IPS DF 19.7 (cell line): ENCODE data around the gene SEMA3C.

Experiments used
- DNase-seq: peaks from one replicate; pipeline ENCODE4 v3.0.0-alpha.2; 2013; ENCODE audit warnings: low read depth, low spot score

SEMA3C gene

GRCh38 chr7:80918909-80919721, at the start of gene SEMA3C:
TSS of gene SEMA3C (minus strand) at chr7:80919051. CDS start at chr7:80916781, 2,270 bp downstream.
- peak; percentile 68 for DNase-seq

DNA sequence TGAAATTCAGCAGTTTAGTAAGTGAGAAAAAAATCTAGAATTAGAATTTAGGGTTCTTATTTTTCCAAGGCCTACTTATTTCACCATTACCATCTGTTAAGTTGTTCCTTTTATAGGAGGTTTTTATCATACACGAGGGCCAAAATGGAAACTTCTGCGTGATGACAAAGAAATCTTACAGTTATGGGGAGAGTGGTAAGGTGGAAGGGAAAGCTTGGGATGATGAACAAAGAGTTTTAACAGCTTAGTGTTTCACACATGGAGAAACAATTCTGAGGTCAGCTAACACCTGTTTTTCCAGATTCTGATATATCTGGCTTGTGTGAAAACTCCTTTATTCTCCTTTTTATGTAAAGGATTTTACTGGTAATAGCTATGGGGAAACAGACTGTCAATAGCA, 49.8 kb upstream of the SEMA3C start:
- no peak for DNase-seq

DNA sequence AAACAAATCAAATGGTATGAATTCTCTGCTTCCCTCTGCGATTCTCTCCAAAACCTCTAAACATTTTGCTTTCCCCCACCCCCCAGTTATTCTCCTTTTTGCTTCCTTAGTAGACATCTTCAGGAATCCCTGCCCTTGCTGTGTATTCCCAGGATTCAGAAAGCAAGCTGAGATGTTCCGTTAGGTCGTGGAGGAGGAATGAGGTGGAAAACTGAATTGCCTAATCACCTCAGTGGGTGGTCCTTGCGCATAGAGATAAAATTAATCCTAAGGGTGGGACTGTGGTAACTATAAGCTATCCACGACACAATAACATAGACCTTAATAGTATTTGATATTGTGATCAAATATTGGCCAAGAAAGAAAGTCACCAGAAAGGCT, 49.1 kb upstream of the SEMA3C start:
- DNase-seq = no peak

DNA sequence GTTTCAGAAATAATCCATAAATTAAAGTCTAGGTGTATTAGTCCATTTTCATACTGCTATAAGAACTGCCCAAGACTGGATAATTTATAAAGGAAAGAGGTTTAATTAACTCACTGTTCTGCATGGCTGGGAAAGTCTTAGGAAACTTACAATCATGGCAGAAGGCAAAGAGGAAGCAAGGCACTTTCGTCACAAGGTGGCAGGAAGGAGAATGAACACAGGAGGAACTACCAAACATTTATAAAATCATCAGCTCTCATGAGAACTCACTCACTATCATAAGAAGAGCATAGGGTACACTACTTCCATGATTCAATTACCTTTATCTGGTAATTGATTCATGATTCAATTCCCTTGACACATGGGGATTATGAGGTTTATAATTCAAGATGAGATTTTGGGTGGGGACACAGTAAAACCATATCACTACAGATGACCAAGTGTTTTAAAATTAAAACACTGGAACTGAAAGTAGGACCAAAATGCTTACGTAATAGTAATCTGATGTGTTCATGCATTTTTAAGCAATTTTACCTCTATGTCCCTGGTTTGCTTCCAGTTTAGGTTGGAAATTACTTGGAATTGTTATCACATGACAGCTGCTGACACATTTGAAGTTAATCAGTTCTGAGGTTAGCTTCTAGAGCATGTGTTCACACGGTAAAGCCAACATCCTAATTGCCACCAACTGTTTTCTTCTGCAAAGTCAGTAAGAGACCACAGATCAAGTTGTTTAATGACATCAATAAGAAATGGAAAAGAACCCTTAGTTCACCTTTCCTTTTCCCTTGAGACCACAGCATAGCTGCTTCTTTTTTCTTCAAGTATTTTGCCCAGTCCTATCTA, 48.4 kb upstream of the SEMA3C start:
- DNase-seq = no peak

DNA sequence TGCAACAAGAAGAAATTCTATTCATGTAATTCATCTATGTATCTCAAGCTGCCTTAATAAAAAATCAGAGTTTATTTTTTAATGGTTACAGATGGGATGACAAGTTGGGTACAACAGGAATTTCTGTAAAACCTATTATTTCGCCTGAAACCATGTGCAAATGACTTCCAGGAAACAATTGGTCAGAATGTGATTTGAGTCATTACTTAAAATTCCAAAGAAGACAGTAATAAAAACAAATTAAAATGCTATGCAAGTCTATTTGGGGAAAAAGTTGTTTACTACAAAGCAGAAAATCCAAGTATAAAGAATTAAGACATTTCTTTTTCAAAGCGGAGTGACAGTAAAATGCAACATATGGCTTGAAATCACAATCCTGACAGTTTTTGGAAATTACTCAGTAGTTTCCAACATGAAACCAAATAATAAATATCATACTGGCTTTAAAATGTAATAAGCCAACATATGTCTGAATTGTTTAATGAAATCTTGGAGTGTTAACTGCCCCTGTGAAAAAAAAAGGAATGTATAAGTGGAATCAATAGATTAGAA, 41.5 kb upstream of the SEMA3C start:
- DNase-seq = no peak

- no peak for DNase-seq
Observed at GRCh38 chr7:80957226-80957777, 38.5 kb upstream of the SEMA3C start.

GRCh38 chr7:80954191-80954590, 35.3 kb upstream of the SEMA3C start:
- DNase-seq = no peak

DNA sequence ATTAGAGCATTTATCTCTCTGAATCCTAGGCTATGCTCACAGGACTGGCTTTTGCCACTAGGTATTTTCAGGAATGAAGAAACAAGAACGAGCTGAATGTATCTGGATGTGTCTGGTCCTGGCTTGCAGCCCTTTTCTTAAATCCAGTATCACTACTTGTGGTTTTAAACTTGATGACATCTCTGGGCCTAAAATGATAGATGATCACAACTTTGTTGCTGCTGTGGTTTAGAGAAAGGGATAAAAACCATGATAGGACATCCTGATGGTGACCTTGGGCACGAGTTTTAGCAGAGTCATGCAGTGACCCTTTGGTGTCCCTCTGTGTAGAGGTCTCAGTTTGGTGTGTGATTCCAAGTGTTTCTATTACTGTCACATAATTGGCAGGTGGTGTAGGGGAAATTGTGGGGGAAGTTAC, 31.7 kb upstream of the SEMA3C start:
- no peak for DNase-seq

- DNase-seq = no peak
Observed at GRCh38 chr7:80949449-80949848, 30.6 kb upstream of the SEMA3C start.

GRCh38 chr7:80946858-80947257, 28.0 kb upstream of the SEMA3C start:
- no peak for DNase-seq

- DNase-seq = no peak
Observed at GRCh38 chr7:80945976-80946375, 27.1 kb upstream of the SEMA3C start.

DNA sequence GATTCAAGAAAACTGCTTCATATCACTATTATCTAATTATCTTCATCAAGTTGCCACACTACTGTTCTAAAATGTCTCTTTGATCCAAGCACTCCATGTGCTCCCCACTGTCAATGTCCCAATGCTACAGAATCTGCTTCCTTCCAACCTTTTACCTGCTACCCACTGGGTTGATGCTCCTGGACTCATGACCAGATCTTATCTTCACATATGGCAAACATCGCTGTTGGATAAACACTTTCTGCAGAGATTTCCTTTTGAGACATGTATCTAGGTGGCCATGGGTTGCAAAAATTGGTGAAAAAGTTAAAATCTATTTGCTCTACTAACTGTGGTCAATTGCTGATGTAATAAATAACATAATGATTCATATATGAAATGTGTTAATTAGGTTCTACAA, 24.5 kb upstream of the SEMA3C start:
- DNase-seq = no peak

DNA sequence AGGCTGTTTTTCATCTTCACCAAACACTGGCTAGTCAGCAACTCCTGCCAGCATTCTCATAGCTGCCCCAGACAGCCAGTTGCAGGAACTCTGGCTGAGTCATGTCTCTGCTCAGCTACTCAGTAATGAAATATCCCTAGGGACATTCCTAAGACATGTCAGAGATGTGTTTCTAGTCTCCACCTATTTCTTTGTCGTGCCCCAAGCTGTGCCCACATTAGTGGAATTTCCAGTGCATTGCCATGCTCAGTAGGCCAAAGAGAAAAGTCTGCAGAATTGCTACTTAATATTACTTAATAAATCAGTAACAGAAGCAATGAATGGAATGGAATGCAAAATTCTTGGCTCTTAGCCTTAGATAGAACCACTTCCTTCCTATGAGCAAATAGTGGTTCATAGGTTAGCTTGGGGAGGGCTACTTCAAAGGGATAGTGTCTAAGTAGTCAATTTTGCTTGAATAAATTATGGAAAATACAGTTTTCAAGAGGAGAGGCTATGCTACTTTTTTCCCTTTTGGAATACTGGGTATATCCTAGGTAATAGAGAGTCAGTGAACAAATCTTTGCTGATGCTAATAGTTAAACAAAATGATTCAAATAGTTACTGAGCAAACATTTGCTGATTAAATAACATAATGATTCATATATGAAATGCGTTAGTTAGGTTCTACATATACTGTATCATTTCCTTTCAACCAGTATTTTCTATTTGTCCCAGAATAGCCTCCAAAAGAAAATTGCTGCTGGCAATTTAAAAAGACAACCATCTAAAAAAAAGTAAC, 23.6 kb upstream of the SEMA3C start:
- no peak for DNase-seq

GRCh38 chr7:80941208-80941758, 22.4 kb upstream of the SEMA3C start:
- DNase-seq = no peak

DNA sequence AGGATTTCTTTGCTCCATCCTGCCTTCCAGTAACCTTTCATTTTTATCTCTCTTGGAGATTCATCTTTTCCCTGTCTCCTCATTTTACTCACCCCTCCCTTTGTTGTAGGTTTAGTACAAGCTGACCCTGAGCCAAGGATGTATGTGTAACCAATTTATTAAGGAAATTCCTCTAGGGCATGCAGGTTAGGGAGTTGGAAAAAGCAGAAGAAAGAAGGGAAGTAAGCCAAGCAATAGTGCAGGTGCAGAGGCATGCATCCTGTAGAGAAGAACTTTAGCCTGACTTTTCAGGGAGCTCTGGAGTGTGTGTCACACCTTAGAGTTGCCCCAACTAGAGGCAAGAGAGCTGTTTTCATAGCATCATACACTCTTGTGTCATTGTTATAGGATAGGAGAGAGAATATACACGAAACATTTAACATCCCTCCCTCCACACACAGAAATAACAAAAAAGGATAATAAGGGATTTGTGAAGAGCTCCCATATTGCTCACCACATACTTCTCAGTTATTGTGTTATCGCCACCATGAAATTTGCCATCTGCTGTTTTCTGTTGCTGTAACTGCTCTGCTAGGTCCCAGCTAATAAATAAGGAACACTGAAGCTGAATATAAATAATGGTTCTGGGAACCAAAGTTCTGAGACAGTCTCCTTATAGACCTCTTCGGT, 21.8 kb upstream of the SEMA3C start:
- DNase-seq = no peak

- DNase-seq = no peak
Observed at GRCh38 chr7:80937336-80937735, 18.5 kb upstream of the SEMA3C start.

GRCh38 chr7:80935991-80936780, 17.3 kb upstream of the SEMA3C start:
- DNase-seq = no peak

DNA sequence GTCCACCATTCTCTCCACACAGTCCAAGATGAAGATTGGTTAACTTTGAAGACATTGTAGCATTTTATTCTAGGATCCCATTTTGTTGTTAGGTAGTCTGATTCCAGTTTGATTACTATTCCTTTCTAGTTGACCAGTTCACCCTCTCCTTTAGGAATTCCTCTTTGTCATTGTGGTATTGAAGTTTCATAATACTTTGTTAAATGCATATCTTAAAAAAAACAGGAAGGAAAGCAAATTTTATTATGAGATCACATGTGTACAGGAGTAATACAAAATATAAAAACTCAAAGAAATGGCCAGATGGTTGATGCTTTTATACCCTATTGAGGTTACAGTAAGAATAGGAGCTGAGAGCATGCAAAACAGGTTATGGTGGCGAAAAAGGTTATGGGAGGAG, 15.5 kb upstream of the SEMA3C start:
- DNase-seq = no peak

- no peak for DNase-seq
Observed at GRCh38 chr7:80932536-80932935, 13.7 kb upstream of the SEMA3C start.

DNA sequence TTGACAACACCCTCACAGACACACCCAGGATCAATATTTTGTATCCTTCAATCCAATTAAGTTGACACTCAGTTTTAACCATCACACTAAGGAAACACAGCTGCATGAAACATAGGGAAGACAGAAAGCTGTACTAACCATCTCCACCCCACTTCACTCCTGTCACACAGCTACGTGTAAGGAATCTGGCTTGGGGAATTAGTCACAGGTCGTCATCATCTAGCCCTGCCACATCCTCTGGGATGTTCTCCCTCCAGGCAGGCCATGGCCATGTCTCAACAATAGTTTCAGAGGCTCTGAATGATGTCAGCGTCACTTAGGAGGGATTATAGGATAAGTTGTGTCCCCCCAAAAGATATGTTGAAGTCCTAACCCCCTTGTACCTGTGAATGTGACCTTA, 10.8 kb upstream of the SEMA3C start:
- no peak for DNase-seq
